ENCODE measurements around the gene RUNX2. TPM values are rescaled to one million over a fixed set of nuclear protein-coding genes. Genes with fewer than 3 reads are reported as not detected.

The RUNX2 gene
- total and polyA plus RNA-seq, 2 of the 8 experiments (the other 6 are each of a cell fraction or from before 2014, with no cell fraction given) = 0.26 to 1.2 TPM

DNA sequence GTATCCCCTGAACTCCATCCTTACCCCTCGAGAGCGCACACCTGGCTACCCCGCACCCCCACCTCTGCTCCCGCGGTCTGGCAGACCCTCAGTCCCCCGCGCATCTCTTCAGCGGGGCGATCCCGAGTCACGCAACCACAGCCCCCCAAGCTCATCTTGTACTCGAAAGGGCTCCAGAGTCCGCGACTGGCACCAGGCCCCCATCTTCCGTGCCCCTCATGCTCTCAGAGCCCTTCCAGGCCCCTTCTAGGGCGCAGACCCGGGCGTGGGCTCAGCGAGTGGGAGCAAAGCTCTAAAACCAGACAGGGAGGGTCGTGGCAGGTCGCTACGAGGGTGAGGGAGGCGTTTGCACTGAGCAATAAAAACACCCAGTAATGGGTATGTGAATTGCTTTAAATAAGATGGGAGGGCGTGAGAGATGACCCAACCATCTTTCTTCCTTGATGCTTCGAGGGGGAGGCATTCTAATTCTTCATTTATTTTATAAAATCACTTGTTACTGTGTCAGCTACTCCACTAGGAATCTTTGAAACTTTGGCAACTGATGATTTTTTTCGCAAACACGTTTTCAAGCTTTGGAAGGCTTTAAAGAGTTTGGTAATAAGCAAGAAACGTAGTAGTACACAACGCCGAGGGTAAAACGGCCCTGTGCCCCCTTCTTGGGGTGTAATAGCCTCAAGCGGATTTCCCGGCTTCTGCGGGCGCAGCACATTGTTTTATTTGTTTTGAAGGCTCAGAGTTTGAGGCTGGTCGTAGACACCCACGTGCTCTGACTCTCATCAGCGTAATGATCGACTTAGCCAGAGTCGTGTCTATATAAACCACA, 92.2 kb downstream of the RUNX2 start:
- Histone ChIP-seq H3K79me1 (ENCODE audit: low read depth, low read length) (no peaks in the 10 kb centered on the region), H3K18ac (ENCODE audit: extremely low read depth, low read length) (no peak overlapping the region; the same call in 1 of the 2 replicates), H3K79me2 (ENCODE audit: control insufficient read depth in 1 of 2, insufficient read depth in 2 of 2, low read length in 2 of 2) (no peaks in the 10 kb centered on the region), H3K36me3 (ENCODE audit: control insufficient read depth in 2 of 4, insufficient read depth in 4 of 4, low read length in 3 of 4) (no peaks in the 10 kb centered on the region), H2AFZ (ENCODE audit: low read length) (no peak overlapping the region), H3K56ac (replicated peaks; ENCODE audit: insufficient read length, low read depth, low read length) (no peak overlapping the region), H2BK15ac (ENCODE audit: low read length) (no peak overlapping the region), H4K8ac (ENCODE audit: extremely low read depth, insufficient read depth, low read length) (peak overlapping the region; percentile 41; the same call in 1 of the 2 replicates), H3K27me3 (replicated peaks in 1 of 4; ENCODE audit: control insufficient read depth in 3 of 4, extremely low read depth in 1 of 4, insufficient read depth in 3 of 4, low read length in 3 of 4) (peaks cover 26 to 72% (median 59%) of the 10 kb centered on the region in 4 experiments), H4K5ac (ENCODE audit: insufficient read length, low read depth, low read length) (no peak overlapping the region), H2BK20ac (ENCODE audit: low read length) (no peak overlapping the region), H2BK5ac (ENCODE audit: low read depth, low read length) (no peak overlapping the region), H3K9ac (replicated peaks in 1 of 4; ENCODE audit: extremely low read depth in 1 of 4, low read depth in 3 of 4, low read length in 3 of 4) (no peak overlapping the region), H3K4me3 (ENCODE audit: extremely low read depth in 1 of 4, insufficient read depth in 2 of 4, low read depth in 3 of 4, low read length in 4 of 4) (peak overlapping the region; percentile 6 to 82 (median 28); a peak in 5 of 8 replicates), H3K27ac (ENCODE audit: low read depth, low read length) (no peak overlapping the region), H3K23ac (ENCODE audit: insufficient read length) (no peak overlapping the region), H3K23me2 (ENCODE audit: low read depth, low read length) (peaks cover 22% of the 10 kb centered on the region), H4K91ac (replicated peaks; ENCODE audit: insufficient read length, low read length) (no peak overlapping the region), H3K9me3 (ENCODE audit: insufficient read depth in 2 of 2, low read depth in 1 of 2, low read length in 1 of 2) (no peaks in the 10 kb centered on the region), H3K4ac (replicated peaks; ENCODE audit: insufficient read length, low read depth, low read length) (no peak overlapping the region), H2BK12ac (ENCODE audit: low read depth, low read length) (no peak overlapping the region), H2BK120ac (replicated peaks; ENCODE audit: low read depth, low read length) (no peak overlapping the region), H3K14ac (ENCODE audit: insufficient read length) (no peak overlapping the region), H3K4me1 (replicated peaks in 1 of 4; ENCODE audit: control insufficient read depth in 3 of 4, insufficient read depth in 4 of 4, low read length in 3 of 4) (peaks cover 0 to 13% (median 5%) of the 10 kb centered on the region in 4 experiments; a peak in 6 of 7 replicates), H3K4me2 (ENCODE audit: insufficient read depth in 1 of 2, low read depth in 2 of 2, low read length in 2 of 2) (peak overlapping the region; percentile 85 to 96), H4K20me1 (replicated peaks in 1 of 2; ENCODE audit: control insufficient read depth in 1 of 2, insufficient read depth in 2 of 2, low read length in 2 of 2) (peaks cover 0 to 2% of the 10 kb centered on the region in 2 experiments), H2AK5ac (ENCODE audit: low read depth, low read length) (no peak overlapping the region)
- TF ChIP-seq, protein P1, sequence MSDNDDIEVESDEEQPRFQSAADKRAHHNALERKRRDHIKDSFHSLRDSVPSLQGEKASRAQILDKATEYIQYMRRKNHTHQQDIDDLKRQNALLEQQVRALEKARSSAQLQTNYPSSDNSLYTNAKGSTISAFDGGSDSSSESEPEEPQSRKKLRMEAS (IDR thresholded peaks at IDR 0.05) = peak; percentile 66
- peak; percentile 86 for TF ChIP-seq SUZ12 (IDR thresholded peaks at IDR 0.05; ENCODE audit: low read length)
- TF ChIP-seq EZH2 (IDR thresholded peaks at IDR 0.05; ENCODE audit: low read depth, low read length, severe bottlenecking) = peak; percentile 80
- TF ChIP-seq, protein P2, sequence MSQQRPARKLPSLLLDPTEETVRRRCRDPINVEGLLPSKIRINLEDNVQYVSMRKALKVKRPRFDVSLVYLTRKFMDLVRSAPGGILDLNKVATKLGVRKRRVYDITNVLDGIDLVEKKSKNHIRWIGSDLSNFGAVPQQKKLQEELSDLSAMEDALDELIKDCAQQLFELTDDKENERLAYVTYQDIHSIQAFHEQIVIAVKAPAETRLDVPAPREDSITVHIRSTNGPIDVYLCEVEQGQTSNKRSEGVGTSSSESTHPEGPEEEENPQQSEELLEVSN (IDR thresholded peaks at IDR 0.05) = peak; percentile 59
- TF ChIP-seq, protein P3, sequence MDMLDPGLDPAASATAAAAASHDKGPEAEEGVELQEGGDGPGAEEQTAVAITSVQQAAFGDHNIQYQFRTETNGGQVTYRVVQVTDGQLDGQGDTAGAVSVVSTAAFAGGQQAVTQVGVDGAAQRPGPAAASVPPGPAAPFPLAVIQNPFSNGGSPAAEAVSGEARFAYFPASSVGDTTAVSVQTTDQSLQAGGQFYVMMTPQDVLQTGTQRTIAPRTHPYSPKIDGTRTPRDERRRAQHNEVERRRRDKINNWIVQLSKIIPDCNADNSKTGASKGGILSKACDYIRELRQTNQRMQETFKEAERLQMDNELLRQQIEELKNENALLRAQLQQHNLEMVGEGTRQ (IDR thresholded peaks at IDR 0.05; ENCODE audit: low read length) = no peak
- TF ChIP-seq, protein P4, sequence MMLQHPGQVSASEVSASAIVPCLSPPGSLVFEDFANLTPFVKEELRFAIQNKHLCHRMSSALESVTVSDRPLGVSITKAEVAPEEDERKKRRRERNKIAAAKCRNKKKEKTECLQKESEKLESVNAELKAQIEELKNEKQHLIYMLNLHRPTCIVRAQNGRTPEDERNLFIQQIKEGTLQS (IDR thresholded peaks at IDR 0.05; ENCODE audit: insufficient read depth, low read depth, low read length) = no peak
- peak; percentile 40 for TF ChIP-seq RNF2 (IDR thresholded peaks at IDR 0.05; ENCODE audit: borderline replicate concordance, low read depth, low read length, missing control alignments, poor library complexity, severe bottlenecking)
- ChIA-PET POLR2A (ENCODE audit: partially characterized antibody) (interaction anchor here (0.6 to 1.4 kb wide), 3 partner anchors 14 to 69 kb away, joined by 3 to 5 read pairs (median 4); partner anchors contain the start of gene SUPT3H), CTCF (ENCODE audit: partially characterized antibody) (interaction anchor here (0.6 to 2.5 kb wide), 11 partner anchors 45 to 945 kb away, joined by 3 to 8 read pairs (median 3); no protein-coding TSS in a partner anchor)
- 5% methylated on average over 38 of the region's 40 CpGs; no CpG with 5 or more reads in 1 of the 2 experiments for WGBS, 2 experiments (ENCODE audit: extremely low coverage in 1 of 2, insufficient coverage in 1 of 2, insufficient read length in 1 of 2, insufficient replicate concordance in 2 of 2, low coverage in 1 of 2, low lambda C conversion rate in 2 of 2, missing lambda C conversion rate in 1 of 2)
- FAIRE-seq (no peak), DNase-seq (ENCODE audit: low read depth in 1 of 2, low spot score in 2 of 2) (no peak)

All from H1 (cell line).